GM23338 (cell line): ENCODE data around the gene UQCC2. TPM values are rescaled to one million over a fixed set of nuclear protein-coding genes. Genes with fewer than 3 reads are reported as not detected.

Experiments
- ATAC-seq: fragments of 200-7000 bp; cut with Tn5 transposase; 3 replicates; pipeline ENCODE4 v1.9.1; 2020
- DNase-seq: peaks from one replicate; pipeline ENCODE4 v3.0.0-alpha.2; 2015; ENCODE audit warnings: low spot score
- H2AFZ ChIP-seq: fragments of 200-600 bp; sonication (generic); 2 replicates; pipeline ENCODE4 v1.8.0; 2016; ENCODE audit warnings: antibody characterized with exemption, mild to moderate bottlenecking, moderate library complexity
- H3F3A ChIP-seq: fragments of 200-600 bp; sonication (generic); replicated peaks from 2 replicates; pipeline ENCODE4 v1.8.0; 2017; ENCODE audit warnings: antibody characterized with exemption, mixed run types, low read depth
- H3K27ac ChIP-seq: fragments of 200-600 bp; sonication (generic); 2 replicates; pipeline ENCODE4 v1.6.1; 2016; ENCODE audit warnings: low read depth
- H3K27me3 ChIP-seq: fragments of 200-600 bp; sonication (generic); 2 replicates; pipeline ENCODE4 v1.8.0; 2016; ENCODE audit warnings: mild to moderate bottlenecking, mixed run types, moderate library complexity; ENCODE audit not compliant: insufficient read depth
- H3K36me3 ChIP-seq: fragments of 200-600 bp; sonication (generic); 2 replicates; pipeline ENCODE4 v1.8.0; 2016; ENCODE audit warnings: mild to moderate bottlenecking; ENCODE audit not compliant: insufficient read depth
- H3K4me1 ChIP-seq: fragments of 200-600 bp; sonication (generic); 2 replicates; pipeline ENCODE4 v1.8.0; 2016; ENCODE audit warnings: mild to moderate bottlenecking, moderate library complexity; ENCODE audit not compliant: insufficient read depth
- H3K4me2 ChIP-seq: fragments of 200-600 bp; sonication (generic); 2 replicates; pipeline ENCODE4 v1.7.1; 2017; ENCODE audit warnings: mixed run types
- H3K4me3 ChIP-seq: fragments of 200-600 bp; sonication (generic); 2 replicates; pipeline ENCODE4 v1.6.1; 2016; ENCODE audit warnings: mixed run types
- H3K79me2 ChIP-seq: fragments of 200-600 bp; sonication (generic); replicated peaks from 2 replicates; pipeline ENCODE4 v1.8.0; 2017; ENCODE audit warnings: mild to moderate bottlenecking; ENCODE audit not compliant: insufficient read depth
- H3K9me2 ChIP-seq: fragments of 200-600 bp; sonication (generic); 2 replicates; pipeline ENCODE4 v1.8.0; 2017; ENCODE audit not compliant: insufficient read depth
- H4K20me1 ChIP-seq: fragments of 200-600 bp; sonication (generic); replicated peaks from 2 replicates; pipeline ENCODE4 v1.8.0; 2017; ENCODE audit warnings: mild to moderate bottlenecking; ENCODE audit not compliant: insufficient read depth
- H3K27ac Mint-ChIP-seq: 2 replicates; pipeline ENCODE4 v1.8.0; 2020; ENCODE audit warnings: inconsistent platforms, mild to moderate bottlenecking, moderate library complexity, mixed read lengths
- H3K27me3 Mint-ChIP-seq: 3 replicates; pipeline ENCODE4 v1.8.0; 2022; ENCODE audit warnings: low read depth, mild to moderate bottlenecking, moderate library complexity, mixed read lengths, inconsistent platforms; ENCODE audit not compliant: insufficient read depth, poor library complexity
- H3K36me3 Mint-ChIP-seq: 3 replicates; pipeline ENCODE4 v1.8.0; 2021; ENCODE audit warnings: low read depth, mild to moderate bottlenecking, inconsistent platforms, moderate library complexity, mixed read lengths
- H3K4me1 Mint-ChIP-seq: 3 replicates; pipeline ENCODE4 v1.8.0; 2020; ENCODE audit warnings: mild to moderate bottlenecking, inconsistent platforms, mixed read lengths
- H3K4me3 Mint-ChIP-seq: 3 replicates; pipeline ENCODE4 v1.8.0; 2021; ENCODE audit warnings: moderate library complexity, mild to moderate bottlenecking, inconsistent platforms, mixed read lengths
- H3K9me3 Mint-ChIP-seq: 3 replicates; pipeline ENCODE4 v1.8.0; 2020; ENCODE audit warnings: moderate library complexity, mild to moderate bottlenecking, inconsistent platforms, mixed read lengths
- EZH2 ChIP-seq: fragments of 200-600 bp; sonication (generic); IDR thresholded peaks from one replicate; pipeline ENCODE4 v1.8.0; 2017; ENCODE audit warnings: antibody characterized with exemption, mild to moderate bottlenecking, low read depth; ENCODE audit not compliant: unreplicated experiment
- EZH2phosphoT487 ChIP-seq: fragments of 200-600 bp; sonication (generic); IDR thresholded peaks from one replicate; pipeline ENCODE4 v1.8.1; 2018; ENCODE audit warnings: antibody characterized with exemption; ENCODE audit not compliant: unreplicated experiment
- JUNB ChIP-seq: IDR thresholded peaks from one replicate; pipeline ENCODE4 v1.6.1; 2016; ENCODE audit warnings: antibody characterized with exemption; ENCODE audit not compliant: unreplicated experiment
- NANOG ChIP-seq: IDR thresholded peaks from 2 replicates; pipeline ENCODE4 v1.6.1; 2016; ENCODE audit warnings: antibody characterized with exemption, borderline replicate concordance
- POLR2AphosphoS5 ChIP-seq: IDR thresholded peaks from 2 replicates; pipeline ENCODE4 v1.6.1; 2016; ENCODE audit warnings: antibody characterized with exemption, low read depth
- REST ChIP-seq: IDR thresholded peaks from one replicate; pipeline ENCODE4 v1.6.1; 2018; ENCODE audit warnings: antibody characterized with exemption; ENCODE audit not compliant: unreplicated experiment
- STAT1 ChIP-seq: IDR thresholded peaks from one replicate; pipeline ENCODE4 v1.6.1; 2016; ENCODE audit warnings: antibody characterized with exemption; ENCODE audit not compliant: unreplicated experiment
- ZNF114 ChIP-seq: fragments of 250-450 bp; sonication (Bioruptor Pico); IDR thresholded peaks from 2 replicates; pipeline ENCODE4 v1.5.0; 2020; ENCODE audit warnings: mild to moderate bottlenecking, moderate library complexity
- ZNF331 ChIP-seq: fragments of 250-450 bp; sonication (Bioruptor Pico); IDR thresholded peaks from 2 replicates; pipeline ENCODE4 v1.5.0; 2020; ENCODE audit warnings: low read depth, mild to moderate bottlenecking, moderate library complexity
- ZNF462 ChIP-seq: fragments of 250-450 bp; sonication (Bioruptor Pico); IDR thresholded peaks from 2 replicates; pipeline ENCODE4 v1.5.0; 2020; ENCODE audit warnings: mild to moderate bottlenecking, moderate library complexity
- polyA plus RNA-seq: library from polyadenylated mRNA; unstranded; fragments of >200 nt; fragmentation: Nextera tagmentation; extraction: Ambion mirVana; gene quantifications from 2 replicates; pipeline ENCODE4 v1.2.1, GENCODE V29; 2016
- total RNA-seq: library from RNA; depleted of rRNA; stranded (reverse); fragments of >200 nt; shearing (Covaris generic); gene quantifications from 2 replicates; pipeline ENCODE4 v1.2.3, GENCODE V29; 2014
- TF ChIP-seq, protein P1 (sequence below), 2 experiments: fragments of 200-600 bp in 1 of 2; sonication (generic) in 1 of 2; conservative IDR thresholded peaks; 2 replicates each; pipeline versions ENCODE4 v1.5.1 to v1.6.1; 2016 to 2017; ENCODE audit warnings: antibody characterized with exemption in 2 of 2, low read depth in 2 of 2, mild to moderate bottlenecking in 2 of 2, moderate library complexity in 1 of 2

Gene UQCC2
- total and polyA plus RNA-seq, 2 experiments from 2014 or later: 48.9 to 379 TPM

GRCh38 chr6:33700391-33701050 lies 11.0 kb downstream of the UQCC2 start:
- peaks cover 8% of the 10 kb centered on the region; the same call in 1 of the 2 replicates for H3K79me2 ChIP-seq
- peaks cover 10% of the 10 kb centered on the region for H3K36me3 ChIP-seq
- 0 out of 2 replicates have a peak, but pooled peaks cover 2% of the 10 kb centered on the region for H3K4me1 ChIP-seq
- H3K27ac ChIP-seq: no peak overlapping the region
- peak; percentile 97 for ATAC-seq
- no peaks in the 10 kb centered on the region for H3K9me2 ChIP-seq
- no peak overlapping the region for H3K27ac Mint-ChIP-seq
- H3K27me3 Mint-ChIP-seq: peaks cover 2% of the 10 kb centered on the region
- no peaks in the 10 kb centered on the region for H3K27me3 ChIP-seq
- no peak overlapping the region for H3K4me3 ChIP-seq
- peaks cover 22% of the 10 kb centered on the region for H4K20me1 ChIP-seq
- H3K4me1 Mint-ChIP-seq: peaks cover 24% of the 10 kb centered on the region
- no peak overlapping the region for H3K4me3 Mint-ChIP-seq
- no peak overlapping the region for H2AFZ ChIP-seq
- TF ChIP-seq POLR2AphosphoS5 (peak; percentile 31; the same call in 1 of the 2 replicates), ZNF114 (CRISPR knock-in tag) (no peak), ZNF331 (CRISPR knock-in tag) (no peak), EZH2phosphoT487 (no peak), JUNB (no peak), EZH2 (no peak), REST (no peak), NANOG (no peak), STAT1 (no peak), ZNF462 (CRISPR knock-in tag) (no peak)
- TF ChIP-seq, protein P1, sequence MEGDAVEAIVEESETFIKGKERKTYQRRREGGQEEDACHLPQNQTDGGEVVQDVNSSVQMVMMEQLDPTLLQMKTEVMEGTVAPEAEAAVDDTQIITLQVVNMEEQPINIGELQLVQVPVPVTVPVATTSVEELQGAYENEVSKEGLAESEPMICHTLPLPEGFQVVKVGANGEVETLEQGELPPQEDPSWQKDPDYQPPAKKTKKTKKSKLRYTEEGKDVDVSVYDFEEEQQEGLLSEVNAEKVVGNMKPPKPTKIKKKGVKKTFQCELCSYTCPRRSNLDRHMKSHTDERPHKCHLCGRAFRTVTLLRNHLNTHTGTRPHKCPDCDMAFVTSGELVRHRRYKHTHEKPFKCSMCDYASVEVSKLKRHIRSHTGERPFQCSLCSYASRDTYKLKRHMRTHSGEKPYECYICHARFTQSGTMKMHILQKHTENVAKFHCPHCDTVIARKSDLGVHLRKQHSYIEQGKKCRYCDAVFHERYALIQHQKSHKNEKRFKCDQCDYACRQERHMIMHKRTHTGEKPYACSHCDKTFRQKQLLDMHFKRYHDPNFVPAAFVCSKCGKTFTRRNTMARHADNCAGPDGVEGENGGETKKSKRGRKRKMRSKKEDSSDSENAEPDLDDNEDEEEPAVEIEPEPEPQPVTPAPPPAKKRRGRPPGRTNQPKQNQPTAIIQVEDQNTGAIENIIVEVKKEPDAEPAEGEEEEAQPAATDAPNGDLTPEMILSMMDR (conservative IDR thresholded peaks at IDR 0.05; ENCODE audit: low read depth in 2 of 2): peak; percentile 83 to 93
- H3K36me3 Mint-ChIP-seq: peaks cover 48% of the 10 kb centered on the region
- H3K4me2 ChIP-seq: no peak overlapping the region
- H3K9me3 Mint-ChIP-seq: no peaks in the 10 kb centered on the region
- 0 out of 2 replicates have a peak, but pooled peaks cover 8% of the 10 kb centered on the region for H3F3A ChIP-seq
- DNase-seq: peak; percentile 95
